NT2/D1 (cell line): Measurements from ENCODE around the gene MTRF1.

Experiments
- YY1 ChIP-seq: IDR thresholded peaks from 2 replicates; pipeline ENCODE4 v1.6.1; 2011; ENCODE audit not compliant: insufficient read length, insufficient read depth
- ZNF274 ChIP-seq: IDR thresholded peaks from 2 replicates; pipeline ENCODE4 v1.6.1; 2011; ENCODE audit warnings: mild to moderate bottlenecking, low read depth, low read length

- no peak for TF ChIP-seq ZNF274
- no peak for TF ChIP-seq YY1
These were observed 41.0 kb downstream of the MTRF1 start for GRCh38 chr13:41222259-41222852.
